Stimulated activated CD8-positive, alpha-beta memory T cell treated with anti-CD3 and anti-CD28 coated beads, Interleukin-12 subunit alpha, Interleukin-12 subunit beta, amount 100 ng/mL, for 24 hours (primary cell): Measurements from ENCODE around the gene TTC9B.
A peak's percentile ranks its signal among the peaks of the same experiment; 100 is the strongest.
"Not testable (repeated sequence)": the region's sequence is repeated elsewhere in the genome, so short reads cannot be mapped to it uniquely, and the experiment has no call there.

Experiments
- DNase-seq: peaks from one replicate; pipeline ENCODE4 v3.0.0-alpha.2; 2020; ENCODE audit errors: extremely low read depth

Gene TTC9B

DNA sequence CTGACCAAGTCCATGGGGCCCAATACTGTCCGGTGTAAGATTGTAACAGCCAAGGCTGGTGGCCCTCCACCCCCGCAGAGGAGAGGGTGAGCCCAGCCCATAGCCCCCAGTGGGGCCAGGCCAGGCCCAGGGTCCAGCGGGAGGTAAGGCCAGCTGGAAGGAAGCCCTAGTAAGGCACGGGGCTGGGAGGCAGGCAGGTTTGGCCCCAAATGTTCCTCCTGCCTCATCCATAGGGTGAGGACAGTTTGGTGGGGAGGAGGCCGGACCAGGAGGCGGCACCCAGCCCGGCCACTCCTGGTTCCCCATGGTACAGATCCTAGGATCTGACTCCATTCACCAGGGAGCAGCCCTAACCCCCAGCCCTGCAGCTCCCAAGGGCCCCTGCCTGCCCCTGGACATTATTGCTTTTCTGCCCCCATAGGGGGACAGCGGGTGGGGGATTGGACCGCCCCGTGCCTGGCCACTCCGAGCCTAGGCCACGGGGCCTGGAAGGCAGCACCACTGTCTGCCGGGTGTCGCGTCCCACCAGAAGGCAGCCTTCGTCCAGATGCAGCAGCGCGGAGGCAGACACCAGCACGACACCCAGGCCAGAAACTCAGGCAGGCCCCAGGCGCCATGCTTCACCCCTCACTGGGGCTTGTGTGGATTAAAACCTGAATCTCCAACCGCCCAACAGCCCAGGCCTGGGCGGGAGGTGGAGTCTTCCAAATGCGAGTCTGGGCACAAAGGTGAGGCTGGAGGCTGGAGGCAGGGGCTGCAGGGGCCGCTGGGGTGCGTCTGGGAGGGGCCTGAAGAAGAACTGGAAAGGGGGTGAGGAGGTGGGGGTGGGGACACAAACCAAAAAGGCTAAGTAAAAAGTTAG lies 15.0 kb upstream of the TTC9B start:
- DNase-seq, result no peak

DNA sequence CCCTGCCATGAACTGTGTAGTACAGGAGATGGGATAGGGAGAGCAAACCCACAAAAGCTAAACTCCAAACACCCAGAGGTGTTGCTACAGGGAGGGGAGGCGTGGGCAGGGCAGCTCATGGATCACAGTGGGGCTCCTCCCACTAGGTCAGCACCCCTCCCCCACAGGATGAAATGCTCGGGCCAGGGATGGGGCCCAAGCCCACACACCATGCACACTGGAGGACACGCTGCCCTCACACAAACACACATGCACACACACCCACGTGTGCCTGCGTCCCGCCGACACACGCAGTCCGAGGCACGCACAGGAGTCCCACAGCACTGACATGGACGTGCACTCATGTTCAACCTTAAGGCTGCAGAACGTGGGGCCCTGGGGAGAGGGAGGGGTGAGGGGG lies 14.3 kb upstream of the TTC9B start:
- DNase-seq, result no peak

DNA sequence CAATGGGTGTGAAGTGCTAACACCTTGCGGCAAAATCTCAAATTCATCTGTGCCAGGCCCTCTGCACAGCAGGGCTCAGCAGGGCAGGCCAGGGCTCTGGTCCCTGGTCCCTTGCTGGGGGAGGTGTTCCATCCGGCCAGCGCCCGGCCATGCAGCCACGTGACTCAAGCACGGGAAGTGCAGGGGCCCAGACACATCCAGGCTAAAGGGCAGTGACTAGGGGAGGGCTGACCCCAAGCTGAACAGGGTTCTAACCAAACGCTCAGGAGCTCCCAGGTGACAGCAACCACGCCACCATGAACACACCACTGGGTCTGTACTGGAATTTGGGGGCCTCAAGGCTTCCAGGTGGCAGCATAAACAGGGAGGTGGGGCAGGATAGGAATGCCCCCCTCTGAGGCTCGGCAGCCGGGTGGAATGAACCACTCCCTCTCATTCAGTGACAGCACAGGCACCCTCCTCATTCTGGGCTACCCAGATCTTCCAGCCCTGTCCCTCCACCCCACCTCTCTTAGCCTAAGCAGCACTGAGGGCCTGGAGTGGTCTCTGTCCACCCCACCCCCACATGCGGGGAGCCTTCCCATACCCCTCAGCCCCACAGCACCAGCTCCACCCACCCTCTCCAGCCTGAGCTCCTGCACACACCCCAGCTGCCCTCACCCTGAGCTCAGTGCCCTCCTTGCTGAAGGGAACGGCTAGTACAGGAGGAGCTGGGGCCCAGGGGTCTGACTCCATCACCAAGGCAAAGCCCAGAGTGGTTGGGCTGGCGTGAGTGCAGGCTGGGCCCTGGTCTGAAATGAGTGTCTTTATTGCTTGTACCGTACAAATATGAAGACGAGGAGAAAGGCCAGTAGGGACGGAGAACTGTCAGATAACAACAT lies 13.6 kb upstream of the TTC9B start:
- DNase-seq, result no peak

DNA sequence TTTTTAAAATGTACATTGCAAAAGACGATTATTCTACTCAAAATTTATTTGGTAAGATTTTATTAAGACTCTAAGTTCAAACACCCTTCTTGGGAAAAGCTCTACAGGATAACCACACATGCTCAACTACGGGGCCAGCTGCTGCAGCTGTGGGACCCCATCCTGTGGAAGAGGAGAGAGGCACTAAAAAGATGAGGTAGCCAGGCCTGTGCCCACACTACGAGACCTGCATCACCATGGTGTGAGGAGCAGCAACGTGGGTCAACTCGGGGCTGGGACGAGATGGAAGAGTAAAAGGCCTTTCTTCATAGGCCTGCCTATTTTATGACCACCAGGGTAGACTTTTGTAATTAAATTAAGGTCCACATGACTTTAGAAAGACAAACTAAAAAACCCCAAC lies 12.9 kb upstream of the TTC9B start:
- no peak for DNase-seq

DNA sequence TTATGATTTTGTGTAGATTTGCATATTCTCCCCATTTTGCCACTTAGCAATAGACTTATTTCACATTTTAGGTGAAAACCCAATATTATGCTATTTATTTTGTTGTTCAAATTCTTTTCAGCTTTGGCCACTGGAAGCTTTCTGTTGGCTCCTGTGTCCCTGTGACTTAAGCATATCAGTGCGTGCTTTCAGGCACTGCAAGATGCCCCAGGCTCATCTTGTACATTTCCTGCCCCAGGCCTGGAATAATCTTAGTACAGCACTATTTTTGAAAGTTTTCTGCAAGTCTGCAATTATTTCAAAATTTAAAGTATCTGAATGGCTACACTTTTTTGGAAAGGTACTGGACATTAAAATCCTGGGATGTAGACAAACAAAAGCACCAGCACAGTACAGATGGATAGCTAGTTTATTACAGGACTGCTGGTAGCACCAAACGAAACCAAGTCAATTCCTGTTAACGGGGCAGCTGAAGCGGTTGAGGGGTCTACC lies 11.8 kb upstream of the TTC9B start:
- DNase-seq, result no peak

DNA sequence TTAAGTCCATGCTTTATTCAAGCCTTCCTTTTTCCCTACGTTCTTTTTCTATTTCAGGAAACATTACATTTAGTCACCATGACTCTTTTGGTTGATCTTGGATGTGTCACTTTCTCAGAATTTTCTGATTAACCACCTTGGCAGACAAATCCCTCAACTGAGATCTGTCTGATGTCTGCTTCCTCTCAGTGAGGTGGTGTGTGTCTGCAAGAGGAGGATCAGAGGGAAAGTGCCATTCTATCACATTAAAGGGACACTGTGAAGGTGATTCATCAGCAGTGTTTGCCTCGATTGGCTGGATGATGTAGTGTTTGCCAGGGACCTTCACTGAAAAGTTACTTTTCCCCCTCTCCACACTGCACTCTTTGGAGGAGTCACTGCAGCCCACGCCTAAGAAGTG lies 11.3 kb upstream of the TTC9B start:
- no peak for DNase-seq

DNA sequence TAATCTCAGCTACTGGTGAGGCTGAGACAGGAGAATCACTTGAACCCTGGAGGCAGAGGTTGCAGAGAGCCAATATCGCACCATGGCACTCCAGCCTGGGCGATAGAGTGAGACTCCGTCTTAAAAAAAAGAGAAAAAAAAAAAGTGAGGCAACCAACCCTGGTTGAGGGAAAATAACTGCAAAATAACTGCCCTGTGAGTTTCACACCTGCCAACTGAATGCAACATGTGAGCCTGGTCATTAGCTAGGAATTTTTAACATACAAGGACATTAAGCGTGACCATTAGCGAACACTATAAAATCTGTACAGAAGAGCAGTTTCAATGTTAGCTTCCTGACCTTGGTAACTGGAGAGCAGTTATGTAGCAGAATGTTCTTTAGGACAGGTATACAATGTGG lies 10.7 kb upstream of the TTC9B start:
- DNase-seq, result no peak

DNA sequence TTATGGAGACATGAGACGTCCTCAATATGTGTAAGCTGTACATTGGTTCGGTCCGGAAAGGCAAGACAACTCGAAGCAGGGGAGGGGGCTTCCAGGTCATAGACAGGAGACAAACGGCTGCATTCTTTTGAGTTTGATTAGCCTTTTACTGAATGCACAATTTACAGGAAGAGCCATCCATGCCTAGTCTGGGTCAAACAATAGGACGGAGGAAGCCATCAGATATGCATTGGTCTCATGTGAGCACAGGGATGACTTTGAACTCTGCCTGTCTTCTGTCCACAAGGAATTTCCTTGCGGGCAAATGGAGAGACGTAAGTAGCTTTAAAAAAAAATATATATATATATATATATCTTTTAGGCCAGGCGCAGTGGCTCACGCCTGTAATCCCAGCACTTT lies 10.2 kb upstream of the TTC9B start:
- no peak for DNase-seq

DNA sequence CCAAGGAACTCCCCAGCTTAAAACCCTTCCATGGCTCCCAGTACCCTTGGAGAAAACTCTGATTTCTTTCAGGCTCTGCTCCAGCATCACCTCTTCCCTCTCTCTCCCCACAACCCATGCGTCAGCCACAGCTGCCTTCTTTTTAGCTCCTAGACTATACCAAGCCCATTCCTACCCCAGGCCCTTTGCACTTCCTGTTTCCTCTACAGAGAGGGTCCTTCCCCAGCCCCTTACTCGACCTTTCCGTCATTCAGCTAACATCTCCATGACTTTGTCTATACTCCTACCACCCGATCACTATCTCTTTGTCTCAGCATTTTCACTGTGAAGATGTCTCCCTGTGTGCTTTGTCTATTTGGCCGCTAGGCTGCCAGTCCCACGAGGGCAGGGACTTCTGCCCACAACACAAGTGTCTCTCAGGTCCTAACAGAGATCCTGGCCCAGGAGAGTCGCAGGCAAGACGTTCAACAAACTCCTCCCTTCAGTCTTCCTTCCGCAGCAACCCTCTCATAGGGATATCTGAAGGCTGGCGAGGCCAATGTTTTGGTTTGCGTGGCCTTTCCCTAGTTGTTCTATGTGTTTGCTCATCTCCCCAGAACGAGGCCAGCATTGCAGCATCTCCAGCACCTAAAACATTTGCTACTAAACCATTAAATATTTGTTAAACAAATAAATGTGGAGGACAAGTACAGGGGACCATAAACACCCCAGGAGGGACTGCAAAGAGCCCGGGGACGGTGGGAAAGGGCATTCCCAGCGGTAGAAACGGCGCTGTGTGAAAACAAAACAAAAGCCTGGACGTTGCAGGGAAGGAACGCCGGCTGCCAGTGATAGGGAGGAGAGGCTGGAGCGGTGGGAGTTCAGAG lies 7.5 kb upstream of the TTC9B start:
- DNase-seq, result no peak

DNA sequence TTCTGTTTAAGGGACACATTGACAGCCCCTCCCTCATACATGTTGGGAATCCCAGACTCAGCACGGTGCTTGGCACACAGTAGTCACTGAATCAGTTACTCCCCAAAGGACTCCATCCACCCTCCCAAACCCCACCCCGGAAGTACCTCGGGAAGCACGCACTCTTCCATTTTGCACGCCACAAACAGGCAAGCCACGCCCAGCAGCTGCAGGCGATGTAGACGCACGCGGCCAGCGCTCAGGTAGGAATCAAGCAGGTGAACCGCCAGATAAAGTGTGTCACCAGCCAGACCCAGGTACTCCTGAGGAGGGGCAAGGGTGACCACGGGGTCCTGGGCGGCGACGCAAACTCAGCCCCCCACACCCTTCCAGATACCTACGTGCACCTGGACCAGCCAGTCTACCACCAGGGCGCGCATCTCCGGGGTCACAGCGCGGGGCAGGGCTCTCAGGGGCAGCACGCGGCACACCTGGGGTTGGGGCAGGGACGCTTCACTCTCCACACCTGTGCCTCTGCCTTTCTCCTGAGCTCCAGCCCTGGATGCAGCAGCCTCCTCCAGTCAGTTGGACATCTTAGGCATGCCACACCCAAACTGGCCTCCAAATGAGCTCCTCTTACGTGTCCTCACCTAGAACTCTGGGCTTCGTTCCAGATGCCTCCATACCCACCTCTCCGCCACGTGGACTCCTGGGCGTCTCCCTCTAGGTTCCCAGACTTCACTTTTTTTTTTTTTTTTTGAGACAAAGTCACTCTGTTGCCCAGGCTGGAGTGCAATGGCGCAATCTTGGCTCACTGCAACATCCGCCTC lies 6.4 kb upstream of the TTC9B start:
- DNase-seq, result no peak

DNA sequence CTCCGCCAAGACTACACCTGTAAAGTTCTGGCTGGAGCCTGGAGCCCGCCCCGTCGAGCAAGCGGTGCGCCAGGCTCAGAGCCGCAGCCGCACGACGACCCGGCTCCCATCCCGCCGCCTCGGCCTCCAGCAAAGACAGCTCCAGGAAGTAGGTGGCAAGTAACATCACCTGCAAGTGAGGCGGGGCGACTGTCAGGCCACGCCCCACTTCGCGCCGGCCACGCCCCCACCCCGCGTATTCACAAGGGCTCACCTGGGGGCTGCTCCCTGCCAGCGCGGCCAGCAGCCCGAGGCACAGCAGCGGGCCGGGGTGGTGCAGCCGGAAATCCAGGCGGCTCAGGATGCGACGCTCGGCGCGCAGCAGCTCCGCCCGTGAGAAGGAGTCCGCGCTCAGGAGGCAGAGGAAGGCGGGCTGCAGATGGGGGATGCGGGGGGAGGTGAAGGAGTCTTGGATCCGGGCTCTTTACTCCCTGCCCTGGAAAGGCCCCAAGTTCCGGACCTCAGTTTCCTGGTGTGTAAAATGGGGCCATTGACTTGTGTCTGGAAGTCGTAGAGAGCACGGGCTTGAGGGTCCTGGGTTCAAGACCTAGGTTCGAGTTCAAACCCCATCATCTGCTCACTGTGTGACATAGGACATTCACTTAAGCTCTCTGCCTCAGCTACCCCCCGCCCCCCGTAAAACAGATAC lies 5.1 kb upstream of the TTC9B start:
- DNase-seq, result no peak

DNA sequence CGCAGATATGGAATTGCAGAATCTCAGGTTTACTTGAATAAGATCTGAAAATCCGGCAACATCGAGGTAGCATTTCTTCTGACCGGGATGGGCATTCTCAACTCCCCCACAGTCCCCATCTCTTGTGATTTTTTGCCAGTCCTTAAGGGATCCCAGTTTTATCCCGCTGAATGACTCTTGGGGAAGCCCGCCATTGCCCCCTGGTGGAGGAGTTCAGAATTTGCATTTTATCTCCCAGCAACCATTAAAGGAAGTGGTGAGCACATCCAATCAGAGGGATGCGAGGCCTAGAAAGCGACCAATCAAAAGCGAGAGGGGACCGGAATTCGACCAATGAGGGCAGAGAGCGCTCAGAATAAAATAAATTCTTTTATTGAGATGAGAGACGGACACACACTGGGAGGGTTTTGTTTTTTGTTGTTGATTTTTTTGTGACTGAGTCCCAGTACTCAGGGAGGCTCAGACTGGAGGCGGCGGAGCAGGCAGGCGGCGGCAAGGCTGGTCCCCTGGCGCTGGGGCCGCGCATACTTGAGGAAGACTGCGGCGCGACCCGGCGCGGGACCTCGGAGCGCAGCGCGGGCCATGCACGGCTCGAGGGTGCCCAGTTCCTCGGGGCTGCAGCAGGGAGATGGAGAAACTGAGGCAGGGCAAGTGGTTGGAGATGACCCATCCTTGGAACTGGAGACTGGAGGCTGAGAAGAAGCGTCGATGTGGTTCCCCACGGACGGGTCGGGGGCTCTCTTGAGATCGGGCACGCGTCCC lies 3.9 kb upstream of the TTC9B start:
- peak; percentile 5 for DNase-seq

DNA sequence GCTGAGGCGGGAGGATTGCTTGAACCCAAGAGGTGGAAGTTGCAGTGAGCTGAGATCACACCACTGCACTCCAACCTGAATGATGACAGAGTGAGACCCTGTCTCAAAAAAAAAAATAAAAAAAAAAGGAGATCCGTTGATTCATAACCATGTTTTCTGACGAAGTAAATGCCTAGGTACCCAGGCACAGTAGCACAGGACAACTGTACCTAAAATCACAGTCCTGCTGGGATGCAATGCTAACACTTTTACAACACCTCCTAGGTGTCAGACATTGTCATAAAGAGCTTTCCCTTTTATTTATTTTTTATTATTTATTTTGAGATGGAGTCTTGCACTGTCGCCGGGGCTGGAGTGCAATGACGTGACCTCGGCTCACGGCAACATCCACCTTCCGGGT lies 2.5 kb upstream of the TTC9B start:
- DNase-seq, result no peak

DNA sequence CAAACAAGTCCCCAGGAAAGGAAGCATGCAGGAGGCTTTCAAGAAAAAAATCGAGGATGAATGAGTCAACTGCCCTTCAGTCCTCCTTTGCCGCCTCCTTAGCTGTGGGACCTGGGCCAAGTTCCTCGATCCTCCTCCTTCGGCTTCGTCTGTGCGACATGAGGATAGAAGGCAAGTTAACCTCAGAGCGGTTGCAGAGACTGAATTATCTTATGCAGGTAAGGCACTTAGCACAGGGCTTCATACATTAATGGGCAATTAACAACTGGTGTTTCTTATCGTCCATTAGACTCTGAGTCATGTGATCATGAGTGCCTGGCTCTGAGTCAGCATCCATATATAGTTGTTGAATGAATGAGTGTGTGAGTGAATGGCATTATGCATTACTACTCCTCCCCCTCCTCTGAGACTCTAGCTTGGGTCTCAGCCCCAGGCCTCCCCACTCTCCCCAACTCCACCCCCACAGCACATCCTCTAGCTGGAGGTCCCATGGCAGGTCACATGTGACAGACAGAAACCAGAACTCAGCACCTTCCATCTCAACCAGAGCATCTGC lies 1.6 kb upstream of the TTC9B start:
- no peak for DNase-seq

DNA sequence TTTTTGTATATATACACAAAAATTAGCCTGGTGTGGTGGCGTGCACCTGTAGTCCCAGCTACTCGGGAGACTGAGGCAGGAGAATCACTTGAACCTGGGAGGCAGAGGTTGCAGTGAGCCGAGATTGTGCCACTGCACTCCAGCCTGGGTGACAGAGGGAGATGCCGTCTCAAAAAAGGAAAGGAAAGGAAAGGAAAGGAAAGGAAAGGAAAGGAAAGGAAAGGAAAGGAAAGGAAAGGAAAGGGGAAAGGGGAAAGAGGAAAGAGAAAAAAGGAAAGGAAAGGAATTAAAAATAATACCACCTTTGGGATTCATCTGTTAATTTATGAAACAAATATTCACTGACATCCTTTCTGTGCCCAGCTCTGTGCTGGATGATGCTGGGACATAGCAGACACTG lies 845 bp upstream of the TTC9B start:
- DNase-seq, result not testable (repeated sequence)

DNA sequence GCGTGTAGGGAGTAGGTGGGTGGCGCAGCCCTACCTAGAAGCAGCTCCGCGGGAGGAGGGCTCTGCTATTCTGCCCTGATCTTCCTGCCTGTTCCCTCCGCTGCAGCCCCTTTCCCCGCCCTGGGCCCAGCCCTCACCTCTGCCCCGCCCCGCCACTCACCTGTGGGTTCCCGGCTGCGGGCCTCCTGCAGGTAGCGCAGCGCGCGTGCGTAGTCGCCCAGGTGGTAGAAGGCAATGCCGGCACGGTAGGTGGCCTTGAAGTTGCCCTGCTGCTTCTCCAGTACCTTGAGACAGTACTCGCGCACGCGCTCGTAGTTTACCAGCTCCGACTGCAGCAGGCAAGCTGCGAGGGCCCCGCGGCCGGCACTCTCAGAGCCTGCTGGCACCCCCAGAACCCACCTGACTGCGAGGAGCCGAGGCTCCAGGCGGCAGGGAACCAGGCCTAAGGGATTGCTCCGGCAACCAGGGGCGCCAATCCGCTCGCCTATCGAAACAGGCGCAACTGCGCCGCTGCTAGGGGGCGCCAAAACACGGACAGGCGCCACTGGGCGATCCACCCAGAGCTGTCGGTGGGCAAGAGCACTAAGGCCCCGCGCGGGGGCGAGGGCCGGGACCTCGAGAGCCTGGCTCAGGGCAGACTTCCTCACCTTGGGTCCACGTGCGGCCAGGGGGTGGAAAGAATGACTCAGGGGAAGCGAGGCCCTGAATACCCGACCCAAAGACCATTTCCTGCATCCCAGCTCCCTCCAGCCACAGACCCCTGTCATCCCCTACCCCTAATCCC lies 965 bp downstream of the TTC9B start:
- DNase-seq, result no peak

DNA sequence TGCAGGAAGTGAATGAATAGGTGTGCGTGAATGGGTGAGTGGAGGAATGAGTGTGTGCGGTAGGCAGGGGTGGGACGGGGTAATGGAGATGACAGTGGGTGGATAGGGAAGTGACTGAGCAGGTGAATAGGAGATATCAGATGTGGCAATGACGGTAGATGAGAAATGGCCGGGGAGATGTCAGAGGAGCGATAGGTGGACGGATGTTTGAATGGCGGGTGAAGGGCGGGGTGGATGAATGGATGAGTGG lies 1.5 kb downstream of the TTC9B start:
- no peak for DNase-seq

DNA sequence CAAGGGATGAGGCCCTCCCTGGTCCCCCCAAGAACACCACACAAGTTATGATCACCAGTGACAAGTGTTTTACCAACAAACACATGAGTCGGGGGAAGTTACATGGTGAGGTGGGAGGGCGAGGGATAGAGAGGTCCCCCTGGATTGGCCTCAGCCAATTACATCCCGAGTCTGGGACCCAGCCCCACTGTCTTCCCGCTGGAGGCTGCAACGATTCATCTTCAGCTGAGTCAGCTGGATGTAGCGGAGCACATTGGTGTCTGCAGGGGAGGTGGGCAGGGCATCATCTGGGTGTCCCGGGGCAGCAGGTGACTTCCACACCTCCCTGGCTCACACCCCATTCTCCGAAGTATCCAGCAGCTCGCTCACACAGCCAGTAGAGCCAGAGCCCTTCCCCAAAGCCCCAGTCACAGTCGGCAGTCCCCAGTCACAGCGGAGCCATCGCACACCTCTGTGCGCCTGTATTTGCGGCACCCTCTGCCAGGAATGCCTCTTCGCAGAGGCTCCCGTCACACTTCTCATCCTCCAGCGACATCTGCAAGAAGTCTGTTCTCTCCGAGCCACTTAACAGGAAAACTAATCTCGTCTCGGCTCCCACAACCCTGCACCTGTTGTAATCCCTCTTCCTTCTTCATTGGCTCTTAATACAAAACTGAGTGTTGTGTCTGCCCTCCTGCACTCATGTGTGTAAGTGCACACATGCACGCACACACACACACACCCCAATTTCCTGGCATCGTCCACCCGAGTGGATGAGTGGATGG lies 2.0 kb downstream of the TTC9B start:
- DNase-seq, result no peak
